ENCODE results near the gene TARS1. TPM values are rescaled to one million over a fixed set of nuclear protein-coding genes. Genes with fewer than 3 reads are reported as not detected.

TARS1 gene
- total RNA-seq, 1 donor from 2014 or later, result 180 TPM

DNA sequence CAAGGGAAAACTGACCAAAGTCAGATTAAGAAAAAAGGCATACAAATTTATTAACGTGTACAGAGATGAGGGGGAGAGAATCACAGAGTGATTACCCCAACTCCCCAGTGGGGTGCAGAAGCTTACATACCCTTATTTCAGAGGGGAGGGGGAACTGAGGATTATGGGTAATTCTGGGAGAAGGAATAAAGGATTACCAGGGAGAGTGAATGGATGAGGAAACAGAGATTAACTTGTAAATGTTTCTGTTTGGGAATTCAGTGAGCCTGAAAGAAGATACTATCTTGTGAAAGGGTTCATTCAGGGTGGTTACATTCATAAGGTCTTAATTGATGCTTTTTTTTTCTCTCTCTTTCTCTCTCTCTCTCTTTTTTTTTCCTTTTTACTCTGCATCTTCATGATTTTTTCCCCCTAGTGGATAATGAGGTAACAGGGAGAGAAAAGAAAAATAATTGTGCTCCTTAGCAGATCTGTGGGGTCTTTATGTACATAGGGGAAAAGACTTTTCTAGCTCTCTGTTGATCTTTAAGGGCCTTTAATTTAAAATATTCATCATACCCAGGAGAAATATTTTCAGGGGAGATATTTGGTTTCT is 49.4 kb downstream of the TARS1 start:
- intact Hi-C loops (cut with micrococcal nuclease), result no loop called here
- TF ChIP-seq, protein P1, sequence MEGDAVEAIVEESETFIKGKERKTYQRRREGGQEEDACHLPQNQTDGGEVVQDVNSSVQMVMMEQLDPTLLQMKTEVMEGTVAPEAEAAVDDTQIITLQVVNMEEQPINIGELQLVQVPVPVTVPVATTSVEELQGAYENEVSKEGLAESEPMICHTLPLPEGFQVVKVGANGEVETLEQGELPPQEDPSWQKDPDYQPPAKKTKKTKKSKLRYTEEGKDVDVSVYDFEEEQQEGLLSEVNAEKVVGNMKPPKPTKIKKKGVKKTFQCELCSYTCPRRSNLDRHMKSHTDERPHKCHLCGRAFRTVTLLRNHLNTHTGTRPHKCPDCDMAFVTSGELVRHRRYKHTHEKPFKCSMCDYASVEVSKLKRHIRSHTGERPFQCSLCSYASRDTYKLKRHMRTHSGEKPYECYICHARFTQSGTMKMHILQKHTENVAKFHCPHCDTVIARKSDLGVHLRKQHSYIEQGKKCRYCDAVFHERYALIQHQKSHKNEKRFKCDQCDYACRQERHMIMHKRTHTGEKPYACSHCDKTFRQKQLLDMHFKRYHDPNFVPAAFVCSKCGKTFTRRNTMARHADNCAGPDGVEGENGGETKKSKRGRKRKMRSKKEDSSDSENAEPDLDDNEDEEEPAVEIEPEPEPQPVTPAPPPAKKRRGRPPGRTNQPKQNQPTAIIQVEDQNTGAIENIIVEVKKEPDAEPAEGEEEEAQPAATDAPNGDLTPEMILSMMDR (IDR thresholded peaks at IDR 0.05), result no peak
- DNase-seq (no peak), ATAC-seq (ENCODE audit: low read depth) (no peak)
- ChIA-PET CTCF (no interaction called here), POLR2A (no interaction called here)
- no peak overlapping the region for H3K27ac Mint-ChIP-seq
- no peaks in the 10 kb centered on the region for H3K9me3 Mint-ChIP-seq
- no peaks in the 10 kb centered on the region for H3K36me3 Mint-ChIP-seq (ENCODE audit: low read depth)
- no peaks in the 10 kb centered on the region for H3K4me1 Mint-ChIP-seq
- no peak overlapping the region for H3K4me3 Mint-ChIP-seq
- H3K27me3 Mint-ChIP-seq, result no peaks in the 10 kb centered on the region

DNA sequence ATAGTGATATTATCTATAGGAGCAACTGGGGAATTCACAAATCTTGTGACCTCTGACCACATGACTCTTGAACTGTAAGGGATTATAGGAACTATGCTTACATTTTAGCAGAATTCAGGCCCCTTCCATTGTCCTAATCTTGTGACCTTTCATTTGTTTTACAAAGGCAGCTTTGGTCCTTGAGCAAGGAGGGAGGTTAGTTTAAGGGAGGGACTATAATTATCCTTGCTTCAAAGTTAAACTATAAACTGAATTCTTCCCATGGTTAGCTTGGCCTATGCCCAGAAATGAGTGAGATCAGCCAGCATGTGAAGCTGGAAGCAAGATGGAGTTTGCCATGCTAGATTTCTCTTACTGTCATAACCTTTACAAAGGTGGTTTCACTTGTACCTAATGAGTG is 51.2 kb downstream of the TARS1 start:
- no peak overlapping the region for H3K27ac Mint-ChIP-seq
- H3K4me3 Mint-ChIP-seq, result no peak overlapping the region
- CTCF ChIA-PET, result no interaction called here
- H3K9me3 Mint-ChIP-seq, result no peaks in the 10 kb centered on the region
- H3K4me1 Mint-ChIP-seq, result no peaks in the 10 kb centered on the region
- DNase-seq, result no peak
- no peak for ATAC-seq (ENCODE audit: low read depth)
- intact Hi-C loops (cut with micrococcal nuclease), result no loop called here
- H3K36me3 Mint-ChIP-seq (ENCODE audit: low read depth), result no peaks in the 10 kb centered on the region
- H3K27me3 Mint-ChIP-seq, result no peaks in the 10 kb centered on the region
- POLR2A ChIA-PET, result no interaction called here
- TF ChIP-seq, protein P1 (IDR thresholded peaks at IDR 0.05), result no peak

- H3K4me3 Mint-ChIP-seq, result no peak overlapping the region
- H3K27me3 Mint-ChIP-seq, result no peaks in the 10 kb centered on the region
- TF ChIP-seq, protein P1 (IDR thresholded peaks at IDR 0.05), result no peak
- H3K4me1 Mint-ChIP-seq, result no peaks in the 10 kb centered on the region
- intact Hi-C loops (cut with micrococcal nuclease), result no loop called here
- DNase-seq (no peak), ATAC-seq (ENCODE audit: low read depth) (no peak)
- CTCF ChIA-PET, result no interaction called here
- no peaks in the 10 kb centered on the region for H3K9me3 Mint-ChIP-seq
- POLR2A ChIA-PET, result interaction anchor here (0.6 kb wide), 1 partner anchor 274 kb away, joined by 4 read pairs; no protein-coding TSS in a partner anchor
- no peaks in the 10 kb centered on the region for H3K36me3 Mint-ChIP-seq (ENCODE audit: low read depth)
- no peak overlapping the region for H3K27ac Mint-ChIP-seq
Observed at GRCh38 chr5:33494466-33494865, 53.7 kb downstream of the TARS1 start.

DNA sequence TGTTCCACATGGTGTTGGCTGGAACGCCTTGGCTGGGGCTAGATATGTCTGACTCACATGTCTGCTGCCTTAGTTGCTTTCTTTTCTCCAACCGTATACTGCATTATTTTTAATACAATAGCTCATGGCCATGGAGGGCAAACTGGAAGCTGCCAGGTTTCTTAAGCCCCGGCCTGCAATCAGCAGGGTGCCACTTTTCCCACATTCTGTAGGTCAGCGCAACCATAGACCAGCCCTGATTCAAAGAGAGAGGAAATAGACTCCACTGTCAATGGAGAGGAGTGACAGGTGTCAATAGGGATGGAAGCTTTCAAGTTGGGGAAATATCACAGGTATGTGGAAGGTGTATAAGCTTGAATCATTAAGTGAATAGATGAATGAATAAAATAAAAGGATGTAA is 60.5 kb downstream of the TARS1 start:
- ChIA-PET CTCF (no interaction called here), POLR2A (no interaction called here)
- Mint-ChIP-seq H3K4me1 (no peaks in the 10 kb centered on the region), H3K9me3 (no peaks in the 10 kb centered on the region), H3K27me3 (no peaks in the 10 kb centered on the region), H3K4me3 (no peak overlapping the region), H3K36me3 (ENCODE audit: low read depth) (no peaks in the 10 kb centered on the region), H3K27ac (no peak overlapping the region)
- intact Hi-C loops (cut with micrococcal nuclease), result no loop called here
- DNase-seq, result no peak
- ATAC-seq (ENCODE audit: low read depth), result no peak
- TF ChIP-seq, protein P1 (IDR thresholded peaks at IDR 0.05), result no peak

DNA sequence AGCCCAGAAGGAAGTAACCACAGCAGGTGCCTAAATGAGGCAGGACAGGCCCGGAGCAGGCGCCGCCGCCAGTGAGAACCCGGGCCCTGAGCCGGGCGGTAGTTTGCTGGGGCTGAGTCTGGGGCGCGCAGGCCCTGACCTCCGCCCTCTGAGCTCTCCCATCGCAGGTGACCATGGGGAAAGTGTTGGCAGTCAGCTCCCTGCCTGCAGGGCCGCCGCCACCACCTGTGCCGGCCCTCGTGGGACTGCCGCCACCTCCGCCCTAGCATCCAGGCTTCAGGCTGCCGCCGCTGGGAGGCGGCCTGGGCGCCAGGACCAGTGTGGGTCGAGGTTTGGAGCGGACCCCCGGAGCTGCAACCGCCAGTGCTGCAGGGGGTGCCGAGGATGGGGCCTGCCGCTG is 61.1 kb downstream of the TARS1 start:
- TF ChIP-seq, protein P1 (IDR thresholded peaks at IDR 0.05), result no peak
- POLR2A ChIA-PET, result no interaction called here
- CTCF ChIA-PET, result no interaction called here
- H3K9me3 Mint-ChIP-seq, result no peaks in the 10 kb centered on the region
- H3K4me3 Mint-ChIP-seq, result no peak overlapping the region
- H3K27ac Mint-ChIP-seq, result no peak overlapping the region
- intact Hi-C loops (cut with micrococcal nuclease), result no loop called here
- H3K36me3 Mint-ChIP-seq (ENCODE audit: low read depth), result no peaks in the 10 kb centered on the region
- DNase-seq (no peak), ATAC-seq (ENCODE audit: low read depth) (no peak)
- no peaks in the 10 kb centered on the region for H3K4me1 Mint-ChIP-seq
- no peaks in the 10 kb centered on the region for H3K27me3 Mint-ChIP-seq
